ENCODE data around the gene CHCHD10.

DNA sequence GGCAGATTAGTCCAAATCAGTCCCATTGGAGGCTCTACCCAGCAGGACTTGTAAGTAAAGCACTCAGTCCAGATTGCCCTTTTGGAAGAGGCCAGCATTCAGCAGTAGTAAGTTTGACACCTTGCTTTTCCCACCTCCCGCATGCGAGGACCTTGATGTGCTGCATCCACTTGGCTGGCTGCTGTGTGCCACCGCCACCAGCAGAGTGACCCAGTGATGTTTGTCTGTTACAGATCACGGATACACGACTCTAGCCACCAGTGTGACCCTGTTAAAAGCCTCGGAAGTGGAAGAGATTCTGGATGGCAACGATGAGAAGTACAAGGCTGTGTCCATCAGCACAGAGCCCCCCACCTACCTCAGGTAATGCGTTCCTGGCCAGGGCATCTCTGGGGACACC lies 25.6 kb upstream of the CHCHD10 start:
- TF ChIP-seq, protein P1, sequence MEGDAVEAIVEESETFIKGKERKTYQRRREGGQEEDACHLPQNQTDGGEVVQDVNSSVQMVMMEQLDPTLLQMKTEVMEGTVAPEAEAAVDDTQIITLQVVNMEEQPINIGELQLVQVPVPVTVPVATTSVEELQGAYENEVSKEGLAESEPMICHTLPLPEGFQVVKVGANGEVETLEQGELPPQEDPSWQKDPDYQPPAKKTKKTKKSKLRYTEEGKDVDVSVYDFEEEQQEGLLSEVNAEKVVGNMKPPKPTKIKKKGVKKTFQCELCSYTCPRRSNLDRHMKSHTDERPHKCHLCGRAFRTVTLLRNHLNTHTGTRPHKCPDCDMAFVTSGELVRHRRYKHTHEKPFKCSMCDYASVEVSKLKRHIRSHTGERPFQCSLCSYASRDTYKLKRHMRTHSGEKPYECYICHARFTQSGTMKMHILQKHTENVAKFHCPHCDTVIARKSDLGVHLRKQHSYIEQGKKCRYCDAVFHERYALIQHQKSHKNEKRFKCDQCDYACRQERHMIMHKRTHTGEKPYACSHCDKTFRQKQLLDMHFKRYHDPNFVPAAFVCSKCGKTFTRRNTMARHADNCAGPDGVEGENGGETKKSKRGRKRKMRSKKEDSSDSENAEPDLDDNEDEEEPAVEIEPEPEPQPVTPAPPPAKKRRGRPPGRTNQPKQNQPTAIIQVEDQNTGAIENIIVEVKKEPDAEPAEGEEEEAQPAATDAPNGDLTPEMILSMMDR (IDR thresholded peaks at IDR 0.05): no peak
- no peak for TF ChIP-seq FOXK1 (CRISPR knock-in tag; IDR thresholded peaks at IDR 0.05)
- TF ChIP-seq IRF2 (CRISPR knock-in tag; IDR thresholded peaks at IDR 0.05; ENCODE audit: borderline replicate concordance, low read depth): no peak
- TF ChIP-seq, protein P2, sequence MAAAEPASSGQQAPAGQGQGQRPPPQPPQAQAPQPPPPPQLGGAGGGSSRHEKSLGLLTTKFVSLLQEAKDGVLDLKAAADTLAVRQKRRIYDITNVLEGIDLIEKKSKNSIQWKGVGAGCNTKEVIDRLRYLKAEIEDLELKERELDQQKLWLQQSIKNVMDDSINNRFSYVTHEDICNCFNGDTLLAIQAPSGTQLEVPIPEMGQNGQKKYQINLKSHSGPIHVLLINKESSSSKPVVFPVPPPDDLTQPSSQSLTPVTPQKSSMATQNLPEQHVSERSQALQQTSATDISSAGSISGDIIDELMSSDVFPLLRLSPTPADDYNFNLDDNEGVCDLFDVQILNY (CRISPR knock-in tag; IDR thresholded peaks at IDR 0.05): no peak
- TF ChIP-seq SP1 (CRISPR knock-in tag; conservative IDR thresholded peaks at IDR 0.05): no peak
- TF ChIP-seq MYBL2 (CRISPR knock-in tag; IDR thresholded peaks at IDR 0.05): no peak
- no peak for TF ChIP-seq HMGA2 (CRISPR knock-in tag; IDR thresholded peaks at IDR 0.05)
- no peak for TF ChIP-seq TCF7 (CRISPR knock-in tag; IDR thresholded peaks at IDR 0.05; ENCODE audit: low read depth)
- no peak for TF ChIP-seq NR3C1 (CRISPR knock-in tag; conservative IDR thresholded peaks at IDR 0.05; ENCODE audit: low read depth)
- no peak for TF ChIP-seq ZNF263 (CRISPR knock-in tag; IDR thresholded peaks at IDR 0.05; ENCODE audit: low read depth)
- TF ChIP-seq ZNF219 (CRISPR knock-in tag; IDR thresholded peaks at IDR 0.05; ENCODE audit: borderline replicate concordance): no peak
- TF ChIP-seq, protein P3, sequence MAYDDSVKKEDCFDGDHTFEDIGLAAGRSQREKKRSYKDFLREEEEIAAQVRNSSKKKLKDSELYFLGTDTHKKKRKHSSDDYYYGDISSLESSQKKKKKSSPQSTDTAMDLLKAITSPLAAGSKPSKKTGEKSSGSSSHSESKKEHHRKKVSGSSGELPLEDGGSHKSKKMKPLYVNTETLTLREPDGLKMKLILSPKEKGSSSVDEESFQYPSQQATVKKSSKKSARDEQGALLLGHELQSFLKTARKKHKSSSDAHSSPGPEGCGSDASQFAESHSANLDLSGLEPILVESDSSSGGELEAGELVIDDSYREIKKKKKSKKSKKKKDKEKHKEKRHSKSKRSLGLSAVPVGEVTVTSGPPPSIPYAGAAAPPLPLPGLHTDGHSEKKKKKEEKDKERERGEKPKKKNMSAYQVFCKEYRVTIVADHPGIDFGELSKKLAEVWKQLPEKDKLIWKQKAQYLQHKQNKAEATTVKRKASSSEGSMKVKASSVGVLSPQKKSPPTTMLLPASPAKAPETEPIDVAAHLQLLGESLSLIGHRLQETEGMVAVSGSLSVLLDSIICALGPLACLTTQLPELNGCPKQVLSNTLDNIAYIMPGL (CRISPR knock-in tag; IDR thresholded peaks at IDR 0.05): no peak
